BLaER1 (cell line): ENCODE measurements around the gene IGFBP4.
"Not testable (repeated sequence)": the region's sequence is repeated elsewhere in the genome, so short reads cannot be mapped to it uniquely, and the experiment has no call there.

ENCODE experiments used
- H3K27ac ChIP-seq: shearing (Covaris generic); formaldehyde crosslinking; 2 replicates; pipeline ENCODE4 v1.8.1; 2022
- H3K27me3 ChIP-seq: shearing (Covaris generic); formaldehyde crosslinking; 2 replicates; pipeline ENCODE4 v1.8.1; 2022
- H3K36me3 ChIP-seq: shearing (Covaris generic); formaldehyde crosslinking; 2 replicates; pipeline ENCODE4 v1.8.1; 2022
- H3K4me1 ChIP-seq: shearing (Covaris generic); formaldehyde crosslinking; 2 replicates; pipeline ENCODE4 v1.8.1; 2022
- H3K4me2 ChIP-seq: shearing (Covaris generic); formaldehyde crosslinking; 2 replicates; pipeline ENCODE4 v1.8.1; 2022
- H3K4me3 ChIP-seq: shearing (Covaris generic); formaldehyde crosslinking; 2 replicates; pipeline ENCODE4 v1.8.1; 2022
- H3K9ac ChIP-seq: shearing (Covaris generic); formaldehyde crosslinking; 2 replicates; pipeline ENCODE4 v1.8.1; 2022
- H3K9me3 ChIP-seq: shearing (Covaris generic); formaldehyde crosslinking; 2 replicates; pipeline ENCODE4 v1.8.1; 2022
- H4K20me1 ChIP-seq: shearing (Covaris generic); formaldehyde crosslinking; 2 replicates; pipeline ENCODE4 v1.8.1; 2022
- Cebpa-rat ChIP-seq: shearing (Covaris generic); IDR thresholded peaks from 2 replicates; pipeline ENCODE4 v1.8.1; 2022

Gene IGFBP4

GRCh38 chr17:40443196-40443987, at the start of gene IGFBP4:
TSS of gene IGFBP4 (plus strand) at chr17:40443450. CDS start at chr17:40443736, 286 bp downstream.
- Histone ChIP-seq H3K4me3 (peak within 1 kb of the TSS; percentile 89), H3K4me1 (peaks cover 61% of the 10 kb centered on the region), H4K20me1 (peaks cover 28% of the 10 kb centered on the region), H3K36me3 (no peaks in the 10 kb centered on the region), H3K9me3 (no peaks in the 10 kb centered on the region), H3K9ac (peak within 1 kb of the TSS; percentile 93), H3K4me2 (peak within 1 kb of the TSS; percentile 95), H3K27ac (peak within 1 kb of the TSS; percentile 96), H3K27me3 (no peaks in the 10 kb centered on the region)
- TF ChIP-seq Cebpa-rat: no peak

- Histone ChIP-seq H3K4me1 (no peaks in the 10 kb centered on the region), H3K27ac (no peak overlapping the region), H3K36me3 (peaks cover 100% of the 10 kb centered on the region), H3K4me3 (no peak overlapping the region), H3K27me3 (no peaks in the 10 kb centered on the region), H3K4me2 (no peak overlapping the region), H4K20me1 (0 out of 2 replicates have a peak, but pooled peaks cover 17% of the 10 kb centered on the region), H3K9ac (no peak overlapping the region), H3K9me3 (no peaks in the 10 kb centered on the region)
- no peak for TF ChIP-seq Cebpa-rat
Measured at GRCh38 chr17:40399185-40399584, 44.1 kb upstream of the IGFBP4 start.

DNA sequence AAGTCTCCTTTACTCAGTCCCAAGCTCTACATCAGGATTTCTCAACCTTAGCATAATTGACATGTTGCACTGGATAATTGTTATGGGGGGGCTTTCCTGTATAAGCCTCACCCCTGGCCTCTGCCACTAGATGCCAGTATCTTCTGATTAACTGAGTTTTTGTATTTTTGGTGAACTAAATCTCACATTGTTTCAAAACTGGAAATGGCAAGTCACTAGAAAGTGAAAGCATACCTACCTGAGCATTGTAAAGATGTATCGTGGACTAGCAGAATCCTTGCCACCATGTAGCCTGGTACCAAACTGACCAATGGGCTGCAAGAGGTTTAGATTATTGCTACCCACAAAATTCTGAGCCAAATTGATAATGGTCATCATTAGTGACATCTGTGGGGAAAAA, 40.6 kb upstream of the IGFBP4 start:
- H3K4me3 ChIP-seq: no peak overlapping the region

DNA sequence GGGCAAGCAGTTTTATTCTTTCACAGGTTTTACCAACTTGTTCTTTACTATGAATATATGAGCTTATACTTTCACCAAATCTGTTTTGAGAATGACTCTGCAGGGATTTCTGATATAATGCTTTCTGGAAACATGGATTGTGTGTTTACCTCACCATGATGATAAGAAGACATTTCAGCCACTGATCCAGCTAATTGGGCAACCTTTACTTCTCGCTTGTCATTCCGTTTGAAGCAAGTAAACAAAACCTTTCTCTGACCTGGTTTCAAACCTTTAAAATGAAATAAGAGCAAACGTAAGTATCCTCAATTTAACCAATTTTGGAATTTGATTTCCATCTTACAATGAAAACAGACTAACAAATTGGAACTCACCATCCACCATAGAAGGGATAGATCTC, 39.2 kb upstream of the IGFBP4 start:
- H3K36me3 ChIP-seq: peaks cover 95% of the 10 kb centered on the region
- H3K4me3 ChIP-seq: no peak overlapping the region
- 0 out of 2 replicates have a peak, but pooled peaks cover 23% of the 10 kb centered on the region for H4K20me1 ChIP-seq
- no peaks in the 10 kb centered on the region for H3K27me3 ChIP-seq
- H3K4me2 ChIP-seq: no peak overlapping the region
- no peaks in the 10 kb centered on the region for H3K9me3 ChIP-seq
- H3K27ac ChIP-seq: no peak overlapping the region
- no peaks in the 10 kb centered on the region for H3K4me1 ChIP-seq
- H3K9ac ChIP-seq: no peak overlapping the region
- no peak for TF ChIP-seq Cebpa-rat

More for the DNA sequence above, 40.6 kb upstream of the IGFBP4 start:
- no peak for TF ChIP-seq Cebpa-rat
- no peak overlapping the region for H3K4me2 ChIP-seq
- 0 out of 2 replicates have a peak, but pooled peaks cover 23% of the 10 kb centered on the region for H4K20me1 ChIP-seq
- no peaks in the 10 kb centered on the region for H3K4me1 ChIP-seq
- no peaks in the 10 kb centered on the region for H3K27me3 ChIP-seq
- H3K9ac ChIP-seq: no peak overlapping the region
- no peak overlapping the region for H3K27ac ChIP-seq
- peaks cover 97% of the 10 kb centered on the region for H3K36me3 ChIP-seq
- H3K9me3 ChIP-seq: no peaks in the 10 kb centered on the region

DNA sequence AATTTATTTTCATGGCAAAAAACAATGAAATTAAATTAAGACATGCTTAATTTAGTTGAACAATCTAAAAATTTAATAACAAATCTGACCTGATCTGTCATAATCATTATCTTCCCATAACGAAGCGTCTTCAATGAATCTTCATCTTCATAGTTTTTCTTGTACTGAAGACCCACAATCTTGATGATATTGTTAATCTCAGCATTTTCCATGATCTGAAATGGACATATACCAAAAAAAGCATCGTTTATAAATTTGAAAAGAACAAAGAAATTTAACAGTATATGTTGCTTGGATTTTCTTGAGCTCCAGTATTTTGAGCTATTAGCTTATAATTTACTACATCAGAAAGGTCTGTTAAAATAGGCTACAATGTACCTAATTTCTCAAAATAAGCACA, 35.8 kb upstream of the IGFBP4 start:
- no peak overlapping the region for H3K27ac ChIP-seq
- H3K27me3 ChIP-seq: no peaks in the 10 kb centered on the region
- no peaks in the 10 kb centered on the region for H3K9me3 ChIP-seq
- H3K9ac ChIP-seq: no peak overlapping the region
- H3K4me2 ChIP-seq: no peak overlapping the region
- H3K36me3 ChIP-seq: peaks cover 95% of the 10 kb centered on the region
- no peak overlapping the region for H3K4me3 ChIP-seq
- no peak for TF ChIP-seq Cebpa-rat
- peaks cover 39% of the 10 kb centered on the region for H4K20me1 ChIP-seq
- no peaks in the 10 kb centered on the region for H3K4me1 ChIP-seq

- not testable (repeated sequence) for H3K27ac ChIP-seq, H3K9me3 ChIP-seq
- peaks cover 96% of the 10 kb centered on the region for H3K36me3 ChIP-seq
Measured at GRCh38 chr17:40409540-40409939, 33.7 kb upstream of the IGFBP4 start.

GRCh38 chr17:40410082-40410481, 33.2 kb upstream of the IGFBP4 start:
- Histone ChIP-seq H3K36me3 (peaks cover 92% of the 10 kb centered on the region), H3K4me1 (peaks cover 12% of the 10 kb centered on the region), H3K9me3 (no peaks in the 10 kb centered on the region), H4K20me1 (peaks cover 49% of the 10 kb centered on the region), H3K27ac (no peak overlapping the region), H3K4me2 (no peak overlapping the region), H3K27me3 (no peaks in the 10 kb centered on the region), H3K9ac (no peak overlapping the region), H3K4me3 (no peak overlapping the region)
- no peak for TF ChIP-seq Cebpa-rat

More at GRCh38 chr17:40409540-40409939, 33.7 kb upstream of the IGFBP4 start:
- H3K4me1 ChIP-seq, H3K4me3 ChIP-seq, H3K27me3 ChIP-seq, H3K9ac ChIP-seq, H3K4me2 ChIP-seq: not testable (repeated sequence)
- peaks cover 48% of the 10 kb centered on the region for H4K20me1 ChIP-seq

DNA sequence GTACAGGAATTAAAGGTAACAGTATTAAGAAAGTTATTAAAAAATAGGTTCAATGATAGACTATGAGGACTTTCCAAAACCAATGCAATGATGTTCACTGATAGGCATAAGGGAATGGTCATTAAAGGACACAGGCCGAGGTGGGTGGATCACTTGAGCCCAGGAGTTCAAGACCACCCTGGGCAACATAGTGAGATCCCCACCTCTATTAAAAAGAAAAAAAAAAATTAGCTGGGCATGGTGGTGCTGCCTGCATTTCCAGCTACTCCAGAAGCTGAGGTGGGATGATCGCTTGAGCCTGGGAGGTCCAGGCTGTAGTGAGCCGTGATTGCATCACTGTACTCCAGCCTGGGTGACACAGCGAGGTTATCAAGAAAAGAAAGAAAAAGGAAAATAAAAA, 31.4 kb upstream of the IGFBP4 start:
- TF ChIP-seq Cebpa-rat: no peak
- Histone ChIP-seq H3K27me3 (no peaks in the 10 kb centered on the region), H3K9me3 (no peaks in the 10 kb centered on the region), H4K20me1 (peaks cover 50% of the 10 kb centered on the region), H3K36me3 (peaks cover 81% of the 10 kb centered on the region), H3K9ac (no peak overlapping the region), H3K4me3 (no peak overlapping the region), H3K4me1 (peaks cover 30% of the 10 kb centered on the region), H3K4me2 (no peak overlapping the region), H3K27ac (no peak overlapping the region)

- no peak overlapping the region for H3K4me3 ChIP-seq
- peaks cover 73% of the 10 kb centered on the region for H3K36me3 ChIP-seq
- peaks cover 50% of the 10 kb centered on the region for H4K20me1 ChIP-seq
- no peak overlapping the region for H3K4me2 ChIP-seq
- no peak for TF ChIP-seq Cebpa-rat
- no peaks in the 10 kb centered on the region for H3K27me3 ChIP-seq
- H3K4me1 ChIP-seq: peaks cover 32% of the 10 kb centered on the region
- H3K27ac ChIP-seq: no peak overlapping the region
- no peaks in the 10 kb centered on the region for H3K9me3 ChIP-seq
- H3K9ac ChIP-seq: no peak overlapping the region
Measured at GRCh38 chr17:40412880-40413279, 30.4 kb upstream of the IGFBP4 start.

DNA sequence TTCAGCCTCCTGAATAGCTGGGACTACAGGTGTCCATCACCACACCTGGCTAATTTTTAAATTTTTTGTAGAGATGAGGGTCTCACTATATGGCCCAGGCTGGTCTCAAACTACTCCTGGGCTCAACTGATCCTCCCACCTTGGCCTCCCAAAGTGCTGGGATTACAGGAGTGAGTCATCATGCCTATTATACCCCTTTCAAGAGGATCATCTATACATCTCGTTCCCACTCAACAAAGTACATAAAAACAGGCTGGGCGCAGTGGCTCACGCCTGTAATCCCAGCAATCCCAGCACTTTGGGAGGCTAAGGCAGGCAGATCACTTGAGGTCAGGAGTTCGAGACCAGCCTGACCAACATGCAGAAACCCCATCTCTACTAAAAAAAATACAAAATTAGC, 28.9 kb upstream of the IGFBP4 start:
- 0 out of 2 replicates have a peak overlapping the region, but pooled peaks have one; percentile 4 for H3K4me2 ChIP-seq
- not testable (repeated sequence) for H3K9me3 ChIP-seq, H3K27ac ChIP-seq, H3K4me3 ChIP-seq, H3K9ac ChIP-seq, H3K27me3 ChIP-seq
- peaks cover 60% of the 10 kb centered on the region for H3K36me3 ChIP-seq
- H4K20me1 ChIP-seq: peaks cover 50% of the 10 kb centered on the region
- peaks cover 45% of the 10 kb centered on the region for H3K4me1 ChIP-seq
